NCI-H128 (cell line): ENCODE data around the gene DPH7.
A peak's percentile ranks its signal among the peaks of the same experiment; 100 is the strongest.
"Not testable (repeated sequence)": the region's sequence is repeated elsewhere in the genome, so short reads cannot be mapped to it uniquely, and the experiment has no call there.

Source experiments
- DNase-seq: peaks from one replicate; lab custom pipeline; 2025; ENCODE audit not compliant: unreplicated experiment; lab: John Stamatoyannopoulos, UW

The DPH7 gene

DNA sequence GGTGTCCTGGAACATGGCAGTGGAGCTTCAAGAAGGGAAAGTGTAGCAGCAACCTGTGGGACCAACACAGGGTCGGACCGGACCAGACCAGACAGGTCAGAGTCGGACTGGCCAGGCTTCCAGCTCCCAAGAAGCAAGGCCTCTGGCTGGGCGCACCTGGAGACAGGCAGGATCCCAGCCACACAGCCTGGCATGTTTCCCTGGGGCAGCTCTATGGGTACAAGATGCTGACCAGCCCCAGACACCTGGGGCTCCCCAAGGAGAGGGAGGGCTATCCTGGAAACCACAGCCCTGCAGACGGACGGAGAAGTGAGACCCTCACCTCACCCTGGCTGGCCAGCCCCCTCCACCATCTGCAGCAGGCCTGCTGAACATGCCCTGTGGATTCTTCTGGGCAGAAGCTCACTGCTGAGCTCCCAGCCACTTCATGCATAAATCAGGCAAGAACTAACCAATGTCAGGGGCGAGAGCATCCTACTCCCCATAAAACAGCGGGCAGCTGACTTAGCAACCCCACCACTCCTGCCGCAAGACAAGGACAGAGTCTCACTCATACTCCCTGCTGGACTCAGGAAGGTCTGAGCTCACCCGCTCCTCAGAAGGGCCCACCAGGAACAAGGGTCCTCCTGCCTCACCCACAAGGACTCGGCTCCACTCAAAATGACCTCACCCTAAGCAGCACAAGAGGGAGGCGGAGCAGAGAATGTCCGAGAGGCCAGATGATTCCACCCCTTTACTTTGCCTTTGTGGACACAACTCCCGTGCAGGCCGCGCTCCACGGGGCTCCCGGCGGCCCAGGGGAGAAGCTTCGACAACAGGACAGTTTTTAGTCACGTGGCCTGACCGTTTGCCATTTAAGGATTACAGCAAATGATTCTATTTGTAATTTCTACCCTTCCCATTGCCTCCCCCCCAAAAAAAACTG lies 2.9 kb upstream of the DPH7 start:
- no peak for DNase-seq

DNA sequence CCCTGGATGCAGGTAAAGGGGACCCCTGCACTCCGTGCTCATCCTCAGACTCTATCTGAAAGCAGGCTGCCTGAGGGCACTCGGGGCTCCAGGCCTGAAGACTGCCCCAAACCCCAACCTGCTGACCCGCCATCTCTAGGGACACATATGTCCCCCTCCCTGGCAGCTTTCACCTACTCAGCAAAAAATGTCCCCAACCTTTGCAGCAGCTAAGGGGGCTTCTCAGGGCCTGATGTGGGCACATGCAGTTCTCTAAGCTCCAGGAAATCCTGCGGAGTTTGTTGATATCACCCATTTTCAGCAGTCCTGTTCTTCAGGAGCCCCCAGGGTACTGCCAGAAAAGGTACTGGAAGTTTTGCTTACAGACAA lies 2.2 kb upstream of the DPH7 start:
- no peak for DNase-seq

DNA sequence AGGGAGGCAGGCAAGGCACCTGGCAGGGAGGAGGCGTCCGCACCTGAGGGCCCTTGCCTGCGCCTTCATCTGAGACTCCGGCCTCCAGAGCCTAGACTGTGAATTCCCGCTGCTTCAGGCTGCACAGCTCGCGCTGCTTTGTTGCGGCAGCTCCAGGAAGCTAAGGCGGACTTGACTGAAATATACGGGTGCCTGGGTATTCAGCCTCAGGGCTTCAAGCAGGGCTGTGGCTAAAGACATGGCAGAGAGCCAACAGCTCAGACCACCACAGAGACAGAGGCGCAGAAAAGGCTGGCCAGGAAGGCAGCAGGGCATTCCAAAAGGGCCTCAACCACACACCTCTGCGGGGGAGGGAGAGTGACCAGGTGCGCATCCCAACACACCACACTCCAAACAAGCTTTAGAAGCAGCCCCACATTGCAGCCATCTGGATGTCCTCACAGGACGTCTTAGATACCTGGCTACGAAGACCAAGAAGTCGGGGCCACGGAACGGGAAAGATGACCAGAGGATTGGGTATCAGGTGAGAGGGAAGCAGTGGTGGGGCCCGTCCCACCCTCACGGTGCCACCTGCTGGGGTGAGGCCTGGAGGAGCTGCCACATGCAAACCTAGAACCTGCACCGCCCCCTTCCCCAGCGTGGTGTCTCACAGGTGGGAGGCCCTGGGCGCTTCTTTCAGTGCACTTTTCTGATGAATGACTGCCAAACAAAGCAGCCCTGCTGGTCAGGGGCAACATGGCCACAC lies 1.7 kb upstream of the DPH7 start:
- no peak for DNase-seq

DNA sequence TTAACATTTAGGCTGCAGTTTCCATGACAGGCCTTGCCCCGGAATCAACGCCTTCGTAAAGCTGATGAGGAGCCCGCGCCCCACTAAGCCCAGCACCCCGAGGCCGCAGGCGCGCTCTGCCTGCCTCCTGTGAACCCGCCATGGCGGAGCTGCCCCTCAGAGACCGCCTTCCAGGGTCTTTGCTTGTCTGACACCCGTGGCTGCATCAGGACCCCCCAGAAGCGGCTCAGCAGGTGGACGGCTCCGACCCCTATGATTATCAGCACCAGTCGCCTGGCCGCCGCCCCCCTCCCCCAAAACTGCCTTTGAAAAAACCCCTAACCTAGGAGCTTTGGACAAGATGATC lies 507 bp upstream of the DPH7 start:
- DNase-seq, result no peak

DNA sequence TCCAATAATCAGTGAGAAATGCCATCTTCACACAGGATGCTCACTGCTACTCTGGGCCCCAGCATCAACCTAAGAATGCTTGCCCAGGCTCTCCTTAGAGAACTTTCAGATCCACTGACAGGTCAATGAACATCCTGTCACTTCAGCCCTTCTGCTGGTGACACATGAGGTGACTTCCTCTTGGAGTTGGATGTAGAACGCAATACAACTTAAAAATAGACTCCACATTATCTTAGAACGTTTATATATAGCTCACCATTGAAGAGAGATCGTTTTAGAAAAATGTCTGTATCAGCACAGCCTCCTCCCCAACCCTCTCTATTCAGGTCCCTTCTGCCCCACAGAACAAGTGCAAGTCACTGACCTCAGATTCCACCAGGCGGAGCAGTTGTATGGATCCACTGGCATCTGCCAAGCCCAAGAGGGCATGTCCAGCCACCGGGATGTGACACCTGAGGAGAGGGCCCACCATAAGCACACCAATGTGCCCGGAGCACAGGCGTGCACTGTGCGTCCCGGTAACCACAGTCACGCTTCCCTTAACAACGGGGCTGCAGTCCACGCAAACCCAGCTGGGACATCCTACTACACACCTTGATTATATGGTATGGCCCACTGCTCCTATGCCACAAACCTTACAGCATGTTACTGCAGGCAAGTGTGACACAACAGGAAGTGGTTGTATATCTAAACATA lies 2.9 kb downstream of the DPH7 start:
- no peak for DNase-seq

DNA sequence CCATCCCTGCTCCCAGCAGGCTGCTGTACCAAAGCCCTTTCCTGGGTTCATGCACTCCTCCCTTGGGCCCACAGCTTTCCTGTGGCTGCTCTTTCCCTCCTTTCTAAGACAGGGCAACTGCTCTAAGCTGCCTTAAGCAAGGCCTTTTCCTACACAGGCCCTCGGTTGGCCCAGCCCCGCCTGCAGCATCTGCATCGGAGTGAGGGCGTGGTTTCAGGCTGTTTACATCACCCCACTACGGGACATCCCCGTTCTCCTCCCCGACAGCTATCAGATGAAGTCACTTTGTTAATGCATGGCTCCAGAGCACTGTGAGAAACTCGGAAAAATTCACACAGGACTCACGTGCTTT lies 3.4 kb downstream of the DPH7 start:
- no peak for DNase-seq

DNA sequence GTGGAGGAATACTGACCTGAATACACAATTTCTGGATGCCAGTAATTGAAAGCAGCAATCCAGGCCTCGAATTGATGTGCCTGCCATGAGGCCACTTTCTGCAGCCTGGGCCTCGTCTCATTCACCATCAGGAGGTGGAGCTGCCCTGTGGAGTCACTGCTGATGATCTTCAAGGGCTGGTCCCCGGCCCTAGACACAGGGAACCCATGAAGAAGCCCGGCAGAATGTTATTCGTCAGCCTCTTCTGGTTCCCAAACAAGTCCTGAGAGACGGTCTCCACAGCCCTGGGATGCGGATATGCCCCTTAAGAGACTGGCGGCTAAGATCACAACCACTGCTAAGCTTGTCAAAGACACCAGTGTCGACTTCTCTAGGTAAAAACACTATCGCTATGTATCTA lies 4.5 kb downstream of the DPH7 start:
- DNase-seq, result no peak

DNA sequence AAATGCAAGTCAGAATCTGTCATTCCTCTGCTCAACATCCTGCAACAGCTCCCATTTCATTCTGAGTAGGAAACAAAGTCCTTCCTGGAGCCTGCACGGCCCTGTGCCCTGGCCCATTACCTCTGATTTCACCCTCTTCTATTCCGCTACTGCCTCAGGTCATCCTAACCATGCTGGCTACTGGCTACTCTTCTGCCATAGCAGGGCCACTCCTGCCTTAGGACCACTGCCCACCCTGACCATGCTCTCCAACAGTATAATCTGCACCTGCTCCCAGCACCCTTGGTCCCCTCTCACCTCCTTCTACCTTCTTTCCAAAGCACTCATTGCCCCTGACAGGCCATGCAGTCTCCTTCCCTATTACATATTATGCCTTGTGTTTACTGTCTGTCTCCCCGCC lies 8.2 kb downstream of the DPH7 start:
- DNase-seq, result no peak

DNA sequence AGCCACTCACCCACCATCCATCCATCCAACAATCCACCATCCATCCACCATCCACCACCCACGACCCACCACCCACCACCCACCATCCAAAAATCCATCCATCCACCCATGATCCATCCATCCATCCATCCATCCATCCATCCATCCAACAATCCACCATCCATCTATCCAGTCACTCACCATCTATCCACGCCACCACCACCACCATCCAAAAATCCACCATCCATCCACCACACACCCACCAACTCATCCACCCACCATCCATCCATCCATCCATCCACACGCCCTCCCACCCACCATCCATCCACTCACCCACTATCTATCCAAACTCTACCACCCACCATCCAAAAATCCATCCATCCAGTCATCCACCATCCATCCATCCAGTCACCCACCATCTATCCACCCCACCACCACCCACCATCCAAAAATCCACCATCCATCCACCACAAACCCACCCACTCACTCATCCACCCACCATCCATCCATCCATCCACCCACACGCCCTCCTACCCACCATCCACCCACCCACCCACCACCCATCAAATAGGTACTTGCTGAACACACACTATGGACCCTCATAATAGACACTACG lies 9.0 kb downstream of the DPH7 start:
- no peak for DNase-seq

DNA sequence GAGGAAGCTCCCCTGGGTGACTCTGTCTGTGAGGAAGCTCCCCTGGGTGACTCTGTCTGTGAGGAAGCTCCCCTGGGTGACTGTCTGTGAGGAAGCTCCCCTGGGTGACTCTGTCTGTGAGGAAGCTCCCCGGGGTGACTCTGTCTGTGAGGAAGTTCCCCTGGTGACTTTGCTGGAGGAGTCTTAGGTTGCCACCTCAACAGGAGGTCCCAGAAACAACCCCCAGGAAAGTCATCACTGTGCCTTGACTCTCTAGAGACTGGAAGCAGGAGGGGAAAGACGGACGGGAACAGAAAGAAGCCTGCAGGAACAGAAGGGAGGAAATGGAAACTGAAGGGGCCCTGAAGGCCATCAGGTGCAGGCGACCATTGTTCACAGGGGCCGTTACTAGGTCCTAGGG lies 10.3 kb downstream of the DPH7 start:
- not testable (repeated sequence) for DNase-seq

DNA sequence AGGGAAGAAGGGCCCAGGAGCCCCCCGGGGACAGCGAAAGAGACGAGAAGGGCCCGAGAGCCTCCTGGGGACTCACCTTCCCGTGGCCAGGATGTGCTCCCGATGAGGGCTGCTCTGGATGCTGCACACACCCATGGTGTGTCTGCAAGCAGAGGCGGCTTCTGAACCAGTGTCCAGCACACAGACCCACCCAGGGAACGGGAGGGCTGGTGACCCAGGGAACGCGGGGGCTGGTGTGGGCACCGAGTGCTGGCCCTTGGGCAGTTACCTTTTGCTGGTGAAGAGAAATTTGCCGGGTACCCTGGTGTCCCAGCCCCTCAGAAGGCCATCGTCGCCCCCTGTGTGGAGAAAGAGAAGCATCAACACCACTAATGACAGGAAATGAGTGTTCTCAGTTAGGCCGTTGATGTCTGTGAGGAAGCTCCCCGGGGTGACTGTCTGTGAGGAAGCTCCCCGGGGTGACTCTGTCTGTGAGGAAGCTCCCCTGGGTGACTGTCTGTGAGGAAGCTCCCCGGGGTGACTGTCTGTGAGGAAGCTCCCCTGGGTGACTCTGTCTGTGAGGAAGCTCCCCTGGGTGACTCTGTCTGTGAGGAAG lies 13.8 kb downstream of the DPH7 start:
- DNase-seq, result no peak

DNA sequence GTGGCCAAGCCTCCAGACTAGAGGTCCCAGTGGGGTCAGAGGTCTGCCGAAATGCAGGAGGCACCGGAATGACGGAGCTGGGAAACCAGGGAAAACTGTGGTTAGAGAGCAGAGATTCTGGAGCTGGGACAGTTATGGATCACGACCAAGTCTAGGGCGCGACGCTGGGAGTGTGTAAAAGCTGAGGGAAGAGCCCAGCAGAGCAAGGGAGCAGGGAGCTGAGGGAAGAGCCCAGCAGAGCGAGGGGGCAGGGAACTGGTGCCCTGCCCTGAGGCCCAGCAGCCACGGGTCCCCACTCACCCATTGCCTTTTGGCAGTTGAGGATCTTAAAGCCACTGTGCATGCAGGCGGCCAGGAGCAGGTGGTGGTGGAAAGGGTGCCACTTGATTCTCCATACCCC lies 14.6 kb downstream of the DPH7 start:
- no peak for DNase-seq

DNA sequence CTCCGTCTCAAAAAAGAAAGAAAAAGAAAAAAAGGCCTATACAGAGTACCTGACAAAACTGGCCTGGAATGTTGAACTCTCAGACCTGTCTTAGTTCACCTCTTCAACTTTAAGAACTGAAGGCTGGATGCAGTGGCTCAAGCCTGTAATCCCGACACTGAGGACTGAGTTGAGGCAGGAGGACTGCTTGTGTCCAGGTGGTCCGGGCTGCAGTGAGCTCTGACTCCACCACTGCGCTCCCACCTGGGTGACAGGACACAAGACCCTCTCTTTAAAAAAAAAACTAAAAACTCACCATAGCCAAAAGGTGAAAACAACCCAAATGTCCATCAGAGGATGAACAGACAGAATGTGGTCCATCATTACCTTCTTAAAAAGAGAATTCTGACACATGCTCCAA lies 20.6 kb downstream of the DPH7 start:
- no peak for DNase-seq

DNA sequence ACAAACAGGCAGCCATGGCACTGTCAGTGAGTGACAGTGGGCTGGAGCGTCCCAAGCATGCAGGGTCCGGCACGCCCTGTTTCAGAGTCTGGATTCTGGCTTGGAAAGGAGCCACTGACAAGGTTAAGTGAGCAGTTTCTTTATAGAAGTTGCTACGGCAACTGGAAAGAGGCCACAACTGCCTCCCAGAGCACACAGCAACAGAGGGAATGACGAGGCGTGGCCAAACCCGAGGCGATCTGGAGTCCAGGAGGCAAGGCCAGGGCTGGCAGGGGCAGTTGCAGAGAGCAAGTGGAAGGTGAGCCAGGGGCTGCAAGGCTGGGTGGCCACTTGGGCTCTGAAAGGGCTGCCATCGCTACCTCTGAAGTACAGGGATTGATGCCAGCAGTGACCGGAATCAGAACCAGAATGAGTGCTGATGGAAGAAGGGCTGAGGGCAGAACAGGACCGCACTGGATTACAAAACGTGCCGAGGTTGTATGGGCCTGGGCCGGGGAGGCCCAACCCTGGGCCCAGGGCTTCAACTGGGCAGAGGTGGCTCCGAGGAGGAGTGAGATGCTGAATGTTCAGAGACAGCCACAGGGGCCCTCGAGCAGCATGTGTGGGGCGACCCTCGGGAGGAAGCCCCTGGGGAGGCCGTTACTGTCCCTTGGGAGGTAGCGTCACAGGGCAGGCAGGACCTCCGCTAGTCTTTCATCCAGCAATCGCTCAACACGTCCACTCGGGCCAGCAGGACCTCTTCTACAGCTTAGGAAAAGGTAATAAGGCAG lies 22.5 kb downstream of the DPH7 start:
- DNase-seq, result no peak

DNA sequence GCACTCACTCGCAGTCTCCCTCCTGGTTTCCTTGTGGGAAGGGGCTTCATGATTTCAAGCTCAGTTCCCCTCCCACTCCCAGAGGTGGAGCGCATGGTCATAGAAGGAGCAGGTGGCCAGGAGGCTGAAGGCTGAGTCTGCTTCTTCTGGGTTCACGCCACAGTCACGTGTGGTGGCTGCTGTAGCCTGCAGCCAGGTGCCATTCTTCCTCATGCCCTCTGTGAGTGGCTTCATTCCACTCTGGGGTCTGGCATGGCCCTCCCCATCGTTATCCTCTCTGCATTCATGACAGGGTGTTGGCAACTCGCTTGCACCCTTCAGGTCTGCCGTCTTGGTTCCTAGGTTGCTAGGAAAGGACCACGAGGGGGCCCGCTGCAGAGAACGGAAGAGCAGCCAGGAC lies 23.5 kb downstream of the DPH7 start:
- no peak for DNase-seq

DNA sequence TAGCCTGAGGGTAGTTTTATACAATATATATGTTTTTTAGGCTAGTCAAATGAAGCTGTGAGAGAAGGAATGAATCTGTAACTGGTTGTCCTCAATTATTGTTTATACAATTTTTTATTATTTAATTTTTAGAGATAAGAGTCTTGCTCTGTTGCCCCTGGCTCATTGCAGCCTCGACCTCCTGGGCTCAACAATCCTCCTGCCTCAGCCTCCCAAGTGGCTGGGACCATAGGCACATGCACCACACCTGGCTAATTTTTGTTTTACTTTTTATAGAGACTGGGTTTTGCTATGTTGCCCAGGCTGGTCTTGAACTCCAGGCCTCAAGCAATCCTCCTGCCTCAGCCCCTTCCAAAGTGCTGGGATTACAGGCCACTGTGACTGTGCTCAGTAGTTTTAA lies 24.4 kb downstream of the DPH7 start:
- no peak for DNase-seq

DNA sequence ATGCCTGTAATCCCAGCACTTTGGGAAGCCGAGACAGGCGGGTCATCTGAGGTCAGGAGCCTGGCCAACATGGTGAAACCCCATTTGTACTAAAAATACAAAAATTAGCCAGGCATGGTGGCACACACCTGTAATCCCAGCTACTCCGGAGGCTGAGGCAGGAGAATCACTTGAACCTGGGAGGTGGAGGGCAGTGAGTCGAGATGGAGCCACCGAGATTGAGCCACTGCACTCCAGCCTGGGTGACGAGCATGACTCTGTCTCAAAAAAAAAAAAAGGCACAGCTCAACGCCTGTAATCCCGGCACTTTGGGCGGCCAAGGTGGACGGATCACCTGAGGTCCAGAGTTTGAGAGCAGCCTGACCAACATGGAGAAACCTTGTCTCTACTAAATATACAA lies 25.1 kb downstream of the DPH7 start:
- DNase-seq, result not testable (repeated sequence)

DNA sequence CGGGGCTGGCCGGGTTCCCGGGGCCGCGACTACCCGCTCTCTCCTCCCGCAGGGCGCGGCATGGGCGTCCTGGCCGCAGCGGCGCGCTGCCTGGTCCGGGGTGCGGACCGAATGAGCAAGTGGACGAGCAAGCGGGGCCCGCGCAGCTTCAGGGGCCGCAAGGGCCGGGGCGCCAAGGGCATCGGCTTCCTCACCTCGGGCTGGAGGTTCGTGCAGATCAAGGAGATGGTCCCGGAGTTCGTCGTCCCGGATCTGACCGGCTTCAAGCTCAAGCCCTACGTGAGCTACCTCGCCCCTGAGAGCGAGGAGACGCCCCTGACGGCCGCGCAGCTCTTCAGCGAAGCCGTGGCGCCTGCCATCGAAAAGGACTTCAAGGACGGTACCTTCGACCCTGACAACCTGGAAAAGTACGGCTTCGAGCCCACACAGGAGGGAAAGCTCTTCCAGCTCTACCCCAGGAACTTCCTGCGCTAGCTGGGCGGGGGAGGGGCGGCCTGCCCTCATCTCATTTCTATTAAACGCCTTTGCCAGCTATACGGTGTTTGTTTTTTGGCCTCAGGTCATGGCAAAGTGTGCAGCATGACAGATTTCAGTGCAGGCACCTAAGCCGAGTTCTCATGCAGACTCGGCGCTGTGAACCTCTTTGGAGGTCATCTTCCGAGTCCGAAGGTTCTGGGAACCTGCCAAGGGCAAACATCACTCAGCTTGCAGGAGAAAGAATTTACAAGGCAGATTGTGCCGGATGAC lies 26.5 kb downstream of the DPH7 start:
- DNase-seq, result no peak

DNA sequence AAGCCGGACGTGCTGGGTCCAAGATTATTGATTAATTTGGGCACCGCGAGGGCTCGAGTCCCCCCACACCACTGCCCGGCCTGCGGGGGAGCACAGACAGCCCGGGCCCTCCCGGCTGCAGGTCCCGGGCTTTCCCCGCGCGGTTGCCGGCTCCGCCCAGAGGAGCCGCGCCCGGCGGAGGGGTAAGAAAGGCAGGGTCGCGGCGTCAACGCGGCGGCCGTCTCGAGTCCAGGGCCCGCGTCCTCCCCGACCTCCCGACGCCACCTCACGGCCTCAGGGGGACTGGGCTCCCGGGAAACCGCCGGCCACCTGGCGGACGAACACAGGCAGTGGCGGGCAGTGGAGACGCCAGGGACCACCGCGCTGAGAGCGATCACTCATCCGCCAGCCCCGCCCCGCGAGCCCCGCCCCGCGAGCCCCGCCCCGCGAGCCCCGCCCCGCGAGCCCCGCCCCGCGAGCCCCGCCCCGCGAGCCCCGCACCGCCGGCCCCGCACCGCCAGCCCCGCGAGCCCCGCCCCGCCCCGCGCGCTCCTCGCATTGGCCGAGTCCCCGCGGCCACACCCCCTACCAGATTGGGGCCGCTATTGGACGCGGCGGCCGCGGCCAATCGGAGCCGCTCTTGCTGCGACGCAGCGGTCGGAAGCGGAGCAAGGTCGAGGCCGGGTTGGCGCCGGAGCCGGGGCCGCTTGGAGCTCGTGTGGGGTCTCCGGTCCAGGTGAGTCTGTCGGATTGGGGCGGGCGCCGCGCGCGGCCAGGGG lies 27.3 kb downstream of the DPH7 start, which contains the start of gene MRPL41:
Gene MRPL41 (plus strand): TSS at position 616 of the 758 bp plus-strand sequence. CDS start 203 bp downstream, outside the sequence.
- peak; percentile 53 for DNase-seq
